ENCODE data around the gene EXOC2. TPM values are rescaled to one million over a fixed set of nuclear protein-coding genes. Genes with fewer than 3 reads are reported as not detected.

The EXOC2 gene
- total and polyA plus RNA-seq, 2 of the 13 experiments (the other 11 are each of a cell fraction or from before 2014, with no cell fraction given), result 12.6 to 22.9 TPM

DNA sequence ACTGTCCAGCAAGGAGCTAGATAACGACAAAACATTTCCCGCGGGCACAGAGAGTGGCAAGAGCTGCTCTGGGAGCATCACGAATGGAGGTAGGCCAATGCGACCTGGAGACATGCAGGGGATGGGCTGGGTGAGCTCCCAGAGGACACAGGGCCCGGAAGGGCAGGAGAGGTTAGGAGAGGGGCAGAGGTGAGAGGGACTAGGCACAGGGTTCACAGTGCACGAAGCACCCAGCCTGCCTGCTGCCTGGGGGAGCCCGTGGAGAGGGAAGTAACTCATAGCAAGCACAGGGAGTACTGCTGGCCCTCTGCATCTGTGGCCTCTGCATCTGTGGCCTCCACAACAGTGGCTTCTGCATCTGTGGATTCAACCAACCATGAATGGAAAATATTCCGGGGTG, 162.5 kb downstream of the EXOC2 start:
- WGBS (ENCODE audit: low lambda C conversion rate), result 96% methylated on average over 9 of the region's 9 CpGs
- TF ChIP-seq ZNF280B (CRISPR knock-in tag; IDR thresholded peaks at IDR 0.05; ENCODE audit: borderline replicate concordance) (no peak), ZNF776 (CRISPR knock-in tag; IDR thresholded peaks at IDR 0.05) (no peak), HDAC1 (CRISPR knock-in tag; IDR thresholded peaks at IDR 0.05) (no peak), MTA1 (CRISPR knock-in tag; IDR thresholded peaks at IDR 0.05; ENCODE audit: borderline replicate concordance) (no peak), KMT2B (CRISPR knock-in tag; IDR thresholded peaks at IDR 0.05) (no peak)
- in situ Hi-C loops (cut with HindIII; ENCODE audit: extremely low pct_ligation_motif_present, low pct_unique_long_range_greater_than_20kb), result no loop called here
- Histone ChIP-seq H3K4me1 (ENCODE audit: insufficient read depth, low read length) (no peaks in the 10 kb centered on the region), H3K9me3 (ENCODE audit: low read length) (no peaks in the 10 kb centered on the region), H3K27ac (ENCODE audit: extremely low read length, insufficient read depth, low read length) (no peak overlapping the region), H3K4me3 (replicated peaks in 1 of 3; ENCODE audit: insufficient read depth in 1 of 3, low read depth in 2 of 3, low read length in 3 of 3) (no peak overlapping the region), H2AFZ (ENCODE audit: low read length) (no peak overlapping the region), H3K79me2 (ENCODE audit: insufficient read depth, low read length) (no peaks in the 10 kb centered on the region), H3K9ac (ENCODE audit: insufficient read depth, low read depth, low read length) (no peak overlapping the region), H4K20me1 (ENCODE audit: insufficient read depth, low read length) (no peaks in the 10 kb centered on the region), H3K4me2 (ENCODE audit: low read depth, low read length) (no peak overlapping the region), H3K36me3 (replicated peaks in 1 of 2; ENCODE audit: control insufficient read depth in 1 of 2, insufficient read depth in 2 of 2, low read length in 2 of 2) (peaks cover 6 to 13% of the 10 kb centered on the region in 2 experiments; a peak in 2 of 5 replicates), H3K27me3 (ENCODE audit: control insufficient read depth in 1 of 2, insufficient read depth in 2 of 2, low read length in 2 of 2) (no peaks in the 10 kb centered on the region)
- DNase-seq (ENCODE audit: low spot score) (no peak), ATAC-seq (no peak), FAIRE-seq (no peak)
- POLR2A ChIA-PET, result no interaction called here
- no TSS peak for BruUV-seq (replicated peaks)
- CTCF ChIA-PET (ENCODE audit: low intra/inter-chr PET ratio, low total read pairs), result no interaction called here
- intact Hi-C loops (cut with micrococcal nuclease; ENCODE audit: unreplicated experiment), result no loop called here

DNA sequence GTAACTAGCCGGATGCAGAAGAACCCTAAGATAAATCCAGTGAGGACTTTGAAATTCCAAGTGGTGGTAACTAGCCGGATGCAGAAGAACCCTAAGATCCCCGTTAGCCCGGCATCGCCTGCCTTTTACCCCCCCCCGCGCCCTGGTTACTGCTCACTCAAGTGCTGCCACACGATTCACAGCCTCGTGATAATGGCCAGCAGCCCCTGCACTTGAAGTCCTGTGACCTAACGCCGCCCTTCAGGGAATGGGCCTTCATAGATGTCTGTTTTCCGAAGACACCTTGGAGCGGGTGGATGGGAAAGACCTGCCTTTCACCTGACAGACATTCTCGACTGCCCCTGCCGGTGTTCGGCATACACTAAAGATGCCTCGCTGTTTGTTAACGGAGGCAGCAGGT, 163.9 kb downstream of the EXOC2 start:
- Histone ChIP-seq H3K79me2 (ENCODE audit: insufficient read depth, low read length) (no peaks in the 10 kb centered on the region), H4K20me1 (ENCODE audit: insufficient read depth, low read length) (no peaks in the 10 kb centered on the region), H3K36me3 (replicated peaks in 1 of 2; ENCODE audit: control insufficient read depth in 1 of 2, insufficient read depth in 2 of 2, low read length in 2 of 2) (peaks cover 7 to 13% of the 10 kb centered on the region in 2 experiments; a peak in 3 of 5 replicates), H3K4me3 (replicated peaks in 1 of 3; ENCODE audit: insufficient read depth in 1 of 3, low read depth in 2 of 3, low read length in 3 of 3) (no peak overlapping the region), H3K27ac (ENCODE audit: extremely low read length, insufficient read depth, low read length) (no peak overlapping the region), H2AFZ (ENCODE audit: low read length) (no peak overlapping the region), H3K9ac (ENCODE audit: insufficient read depth, low read depth, low read length) (no peak overlapping the region), H3K4me1 (ENCODE audit: insufficient read depth, low read length) (no peaks in the 10 kb centered on the region), H3K4me2 (ENCODE audit: low read depth, low read length) (no peak overlapping the region), H3K27me3 (ENCODE audit: control insufficient read depth in 1 of 2, insufficient read depth in 2 of 2, low read length in 2 of 2) (no peaks in the 10 kb centered on the region), H3K9me3 (ENCODE audit: low read length) (no peaks in the 10 kb centered on the region)
- BruUV-seq (replicated peaks), result no TSS peak
- TF ChIP-seq DPF2 (CRISPR knock-in tag; IDR thresholded peaks at IDR 0.05; ENCODE audit: borderline replicate concordance, low read depth) (no peak), MAFK (conservative IDR thresholded peaks at IDR 0.05 in 1 of 2, IDR thresholded peaks at IDR 0.05 in 1 of 2; ENCODE audit: low read length in 2 of 2) (no peak), NKX3-1 (CRISPR knock-in tag; IDR thresholded peaks at IDR 0.05) (no peak), MEF2D (CRISPR knock-in tag; IDR thresholded peaks at IDR 0.05) (no peak), DMTF1 (CRISPR knock-in tag; IDR thresholded peaks at IDR 0.05) (no peak)
- TF ChIP-seq, protein P1, sequence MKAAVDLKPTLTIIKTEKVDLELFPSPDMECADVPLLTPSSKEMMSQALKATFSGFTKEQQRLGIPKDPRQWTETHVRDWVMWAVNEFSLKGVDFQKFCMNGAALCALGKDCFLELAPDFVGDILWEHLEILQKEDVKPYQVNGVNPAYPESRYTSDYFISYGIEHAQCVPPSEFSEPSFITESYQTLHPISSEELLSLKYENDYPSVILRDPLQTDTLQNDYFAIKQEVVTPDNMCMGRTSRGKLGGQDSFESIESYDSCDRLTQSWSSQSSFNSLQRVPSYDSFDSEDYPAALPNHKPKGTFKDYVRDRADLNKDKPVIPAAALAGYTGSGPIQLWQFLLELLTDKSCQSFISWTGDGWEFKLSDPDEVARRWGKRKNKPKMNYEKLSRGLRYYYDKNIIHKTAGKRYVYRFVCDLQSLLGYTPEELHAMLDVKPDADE (CRISPR knock-in tag; IDR thresholded peaks at IDR 0.05), result no peak
- in situ Hi-C loops (cut with HindIII; ENCODE audit: extremely low pct_ligation_motif_present, low pct_unique_long_range_greater_than_20kb) (no loop called here), intact Hi-C loops (cut with micrococcal nuclease; ENCODE audit: unreplicated experiment) (no loop called here)
- DNase-seq (ENCODE audit: low spot score) (no peak), ATAC-seq (no peak), FAIRE-seq (no peak)
- ChIA-PET CTCF (ENCODE audit: low intra/inter-chr PET ratio, low total read pairs) (no interaction called here), POLR2A (no interaction called here)
- WGBS (ENCODE audit: low lambda C conversion rate), result 99% methylated on average over 18 of the region's 18 CpGs

Measured in HepG2 (cell line).